CD4-positive, CD25-positive, alpha-beta regulatory T cell (primary cell): ENCODE measurements around the gene AMBP. TPM values are rescaled to one million over a fixed set of nuclear protein-coding genes. Genes with fewer than 3 reads are reported as not detected.

Source experiments
- ATAC-seq, 2 donors: fragments of 150-1000 bp; cut with Tn5 transposase; one replicate each; pipeline ENCODE4 v1.10.0; 2021; ENCODE audit warnings: low read depth in 2 of 2, moderate number of reproducible peaks in 2 of 2, moderate library complexity in 1 of 2
- DNase-seq, 3 donors: peaks; one replicate each; pipeline versions ENCODE4 v3.0.0 to v3.0.0-alpha.2; 2012 to 2022; ENCODE audit warnings: mixed read lengths in 1 of 3
- H3K27ac ChIP-seq: one replicate; pipeline ENCODE4 v1.7.0; 2013; ENCODE audit warnings: mild to moderate bottlenecking, low read length; ENCODE audit not compliant: insufficient read depth, poor library complexity, severe bottlenecking
- H3K27me3 ChIP-seq: one replicate; pipeline ENCODE4 v1.7.0; 2013; ENCODE audit warnings: low read length; ENCODE audit not compliant: control insufficient read depth, insufficient read depth
- H3K36me3 ChIP-seq: one replicate; pipeline ENCODE4 v1.7.0; 2013; ENCODE audit warnings: mild to moderate bottlenecking, low read length, moderate library complexity; ENCODE audit not compliant: control insufficient read depth, insufficient read depth
- H3K4me1 ChIP-seq: 2 replicates; pipeline ENCODE4 v1.7.0; 2013; ENCODE audit warnings: mild to moderate bottlenecking, low read length; ENCODE audit not compliant: insufficient read depth, control insufficient read depth, poor library complexity, severe bottlenecking
- H3K4me3 ChIP-seq: one replicate; pipeline ENCODE4 v1.7.0; 2013; ENCODE audit warnings: low read depth, mild to moderate bottlenecking, low read length, moderate library complexity
- H3K9me3 ChIP-seq, 2 experiments: 1 replicate in 1 of 2; 2 replicates in 1 of 2; pipeline ENCODE4 v1.7.0; 2013; ENCODE audit warnings: low read length in 2 of 2, mild to moderate bottlenecking in 1 of 2, moderate library complexity in 1 of 2; ENCODE audit not compliant: control insufficient read depth in 2 of 2
- H3K27ac Mint-ChIP-seq, 3 donors: one replicate each; pipeline ENCODE4 v1.8.0; 2020 to 2022; ENCODE audit warnings: mild to moderate bottlenecking in 3 of 3, mixed read lengths in 3 of 3, moderate library complexity in 2 of 3
- H3K27me3 Mint-ChIP-seq: one replicate; pipeline ENCODE4 v1.8.0; 2022; ENCODE audit warnings: mild to moderate bottlenecking, mixed read lengths
- H3K36me3 Mint-ChIP-seq: one replicate; pipeline ENCODE4 v1.8.0; 2020; ENCODE audit warnings: mixed read lengths
- H3K4me1 Mint-ChIP-seq, 4 donors: one replicate each; pipeline ENCODE4 v1.8.0; 2020 to 2022; ENCODE audit warnings: mixed read lengths in 4 of 4, mild to moderate bottlenecking in 1 of 4
- H3K4me3 Mint-ChIP-seq, 4 donors: one replicate each; pipeline ENCODE4 v1.8.0; 2020 to 2022; ENCODE audit warnings: mild to moderate bottlenecking in 4 of 4, mixed read lengths in 4 of 4, moderate library complexity in 3 of 4
- H3K9me3 Mint-ChIP-seq, 7 donors: one replicate each; pipeline ENCODE4 v1.8.0; 2020 to 2022; ENCODE audit warnings: mixed read lengths in 7 of 7, mild to moderate bottlenecking in 3 of 7, moderate library complexity in 2 of 7
- polyA plus RNA-seq, 4 donors: library from polyadenylated mRNA; unstranded; fragments of 300-500 nt; fragmentation: Illumina TruSeq; gene quantifications; one replicate each; pipeline ENCODE4 v1.2.3, GENCODE V29; 2021
- total RNA-seq: library from RNA; stranded (reverse); gene quantifications from one replicate; pipeline ENCODE4 v1.2.3, GENCODE V29; 2022

The AMBP gene
- total and polyA plus RNA-seq, 5 donors from 2014 or later: not detected

- DNase-seq: no peak
- ATAC-seq: no peak
- Mint-ChIP-seq H3K27me3 (peaks cover 5% of the 10 kb centered on the region), H3K9me3 (peaks cover 0 to 5% (median 0%) of the 10 kb centered on the region in 7 donors), H3K4me3 (no peak overlapping the region), H3K4me1 (no peaks in the 10 kb centered on the region), H3K27ac (no peak overlapping the region), H3K36me3 (no peaks in the 10 kb centered on the region)
- H3K27me3 ChIP-seq: no peaks in the 10 kb centered on the region
- no peak overlapping the region for H3K27ac ChIP-seq
- no peaks in the 10 kb centered on the region for H3K4me1 ChIP-seq
- H3K4me3 ChIP-seq: no peak overlapping the region
- no peaks in the 10 kb centered on the region for H3K9me3 ChIP-seq
- no peaks in the 10 kb centered on the region for H3K36me3 ChIP-seq
These were observed 47.0 kb downstream of the AMBP start for GRCh38 chr9:114031037-114031630.

- H3K9me3 ChIP-seq: no peaks in the 10 kb centered on the region
- Mint-ChIP-seq H3K27ac (no peak overlapping the region), H3K4me1 (no peaks in the 10 kb centered on the region), H3K9me3 (peaks cover 0 to 9% (median 0%) of the 10 kb centered on the region in 7 donors), H3K27me3 (peaks cover 5% of the 10 kb centered on the region), H3K4me3 (no peak overlapping the region), H3K36me3 (no peaks in the 10 kb centered on the region)
- no peaks in the 10 kb centered on the region for H3K36me3 ChIP-seq
- DNase-seq (no peak), ATAC-seq (no peak)
- H3K27me3 ChIP-seq: no peaks in the 10 kb centered on the region
- H3K4me1 ChIP-seq: no peaks in the 10 kb centered on the region
- no peak overlapping the region for H3K27ac ChIP-seq
- no peak overlapping the region for H3K4me3 ChIP-seq
These were observed 47.7 kb downstream of the AMBP start for GRCh38 chr9:114030364-114030763.

- DNase-seq (no peak), ATAC-seq (no peak)
- H3K4me3 ChIP-seq: no peak overlapping the region
- H3K36me3 Mint-ChIP-seq: no peaks in the 10 kb centered on the region
- no peak overlapping the region for H3K4me3 Mint-ChIP-seq
- H3K4me1 Mint-ChIP-seq: no peaks in the 10 kb centered on the region
- H3K27ac Mint-ChIP-seq: no peak overlapping the region
- H3K9me3 ChIP-seq: peaks cover 0 to 4% of the 10 kb centered on the region in 2 experiments
- peaks cover 0 to 14% (median 2%) of the 10 kb centered on the region in 7 donors for H3K9me3 Mint-ChIP-seq
- H3K27ac ChIP-seq: no peak overlapping the region
- no peaks in the 10 kb centered on the region for H3K4me1 ChIP-seq
- H3K36me3 ChIP-seq: no peaks in the 10 kb centered on the region
- H3K27me3 ChIP-seq: no peaks in the 10 kb centered on the region
- H3K27me3 Mint-ChIP-seq: peaks cover 11% of the 10 kb centered on the region
These were observed 48.6 kb downstream of the AMBP start for GRCh38 chr9:114029311-114030170.

DNA sequence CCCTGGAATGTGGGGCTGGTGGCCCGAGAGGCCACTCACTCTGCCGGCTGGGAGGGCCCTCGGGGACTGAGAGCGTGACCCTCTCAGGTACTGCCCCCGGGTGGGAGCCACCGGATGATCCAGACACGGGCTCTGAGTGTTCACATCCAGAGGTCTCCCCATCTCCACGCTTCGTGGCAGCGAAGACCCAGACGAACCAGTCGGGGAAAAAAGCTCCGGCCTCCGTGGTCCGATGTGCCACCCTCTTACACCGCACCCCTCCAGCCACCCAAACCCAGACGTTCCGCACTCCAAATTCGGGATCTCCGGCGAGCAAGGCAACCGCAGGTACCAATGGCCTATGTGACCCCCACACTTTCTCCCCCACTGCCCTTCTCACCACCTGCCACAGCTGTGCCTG is 49.5 kb downstream of the AMBP start:
- H3K4me1 ChIP-seq: no peaks in the 10 kb centered on the region
- Mint-ChIP-seq H3K27ac (no peak overlapping the region), H3K4me1 (no peaks in the 10 kb centered on the region), H3K4me3 (no peak overlapping the region), H3K27me3 (peaks cover 6% of the 10 kb centered on the region), H3K36me3 (no peaks in the 10 kb centered on the region), H3K9me3 (peaks cover 0 to 20% (median 7%) of the 10 kb centered on the region in 7 donors)
- no peak overlapping the region for H3K4me3 ChIP-seq
- H3K9me3 ChIP-seq: peaks cover 7 to 8% of the 10 kb centered on the region in 2 experiments
- no peak overlapping the region for H3K27ac ChIP-seq
- DNase-seq: no peak
- H3K36me3 ChIP-seq: no peaks in the 10 kb centered on the region
- no peaks in the 10 kb centered on the region for H3K27me3 ChIP-seq
- ATAC-seq: no peak

DNA sequence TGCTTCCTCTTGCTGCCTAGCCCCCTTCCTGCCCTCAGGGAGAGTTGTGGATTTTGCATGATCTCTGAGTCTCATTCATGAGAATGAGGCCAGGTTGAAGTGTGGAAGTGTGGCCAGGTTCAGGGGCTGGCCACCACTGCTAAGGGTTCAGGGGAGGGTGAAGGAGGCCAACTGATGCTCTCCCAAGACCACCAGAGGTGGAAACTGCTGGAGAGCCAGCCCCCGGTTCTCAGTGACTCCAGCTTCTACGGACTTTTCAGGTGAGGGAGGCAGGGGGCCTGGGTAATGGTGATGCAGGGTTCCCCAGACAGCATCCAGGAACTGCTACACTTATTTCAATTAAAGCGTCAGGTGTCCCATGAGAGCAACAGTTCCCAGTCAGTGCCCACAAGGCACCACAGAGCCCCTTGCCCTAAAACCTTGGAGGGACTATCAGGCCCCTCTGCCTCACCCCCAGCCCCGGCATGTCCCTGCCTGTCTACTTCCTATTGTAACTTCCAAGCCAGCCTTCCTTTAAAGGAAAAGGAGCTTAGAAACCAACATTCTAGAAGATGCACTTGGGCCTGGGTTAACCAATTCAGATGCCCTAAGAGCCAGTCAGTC is 50.1 kb downstream of the AMBP start:
- H3K9me3 Mint-ChIP-seq: peaks cover 0 to 24% (median 11%) of the 10 kb centered on the region in 7 donors
- no peaks in the 10 kb centered on the region for H3K27me3 ChIP-seq
- peaks cover 6% of the 10 kb centered on the region for H3K27me3 Mint-ChIP-seq
- DNase-seq (no peak), ATAC-seq (no peak)
- H3K27ac Mint-ChIP-seq: peak overlapping the region in 1 of 3 donors; percentile 56
- no peaks in the 10 kb centered on the region for H3K36me3 Mint-ChIP-seq
- H3K4me1 Mint-ChIP-seq: no peaks in the 10 kb centered on the region
- no peaks in the 10 kb centered on the region for H3K4me1 ChIP-seq
- H3K27ac ChIP-seq: no peak overlapping the region
- peaks cover 8 to 13% of the 10 kb centered on the region in 2 experiments for H3K9me3 ChIP-seq
- H3K4me3 Mint-ChIP-seq: no peak overlapping the region
- no peaks in the 10 kb centered on the region for H3K36me3 ChIP-seq
- no peak overlapping the region for H3K4me3 ChIP-seq

- no peaks in the 10 kb centered on the region for H3K4me1 Mint-ChIP-seq
- Histone ChIP-seq H3K9me3 (peaks cover 8 to 13% of the 10 kb centered on the region in 2 experiments), H3K27me3 (peaks cover 2% of the 10 kb centered on the region), H3K4me3 (no peak overlapping the region), H3K36me3 (no peaks in the 10 kb centered on the region), H3K4me1 (no peaks in the 10 kb centered on the region), H3K27ac (no peak overlapping the region)
- DNase-seq (no peak), ATAC-seq (no peak)
- H3K36me3 Mint-ChIP-seq: no peaks in the 10 kb centered on the region
- peaks cover 0 to 30% (median 11%) of the 10 kb centered on the region in 7 donors for H3K9me3 Mint-ChIP-seq
- no peak overlapping the region for H3K4me3 Mint-ChIP-seq
- peaks cover 6% of the 10 kb centered on the region for H3K27me3 Mint-ChIP-seq
- no peak overlapping the region for H3K27ac Mint-ChIP-seq
These were observed 50.8 kb downstream of the AMBP start for GRCh38 chr9:114027159-114027862.

DNA sequence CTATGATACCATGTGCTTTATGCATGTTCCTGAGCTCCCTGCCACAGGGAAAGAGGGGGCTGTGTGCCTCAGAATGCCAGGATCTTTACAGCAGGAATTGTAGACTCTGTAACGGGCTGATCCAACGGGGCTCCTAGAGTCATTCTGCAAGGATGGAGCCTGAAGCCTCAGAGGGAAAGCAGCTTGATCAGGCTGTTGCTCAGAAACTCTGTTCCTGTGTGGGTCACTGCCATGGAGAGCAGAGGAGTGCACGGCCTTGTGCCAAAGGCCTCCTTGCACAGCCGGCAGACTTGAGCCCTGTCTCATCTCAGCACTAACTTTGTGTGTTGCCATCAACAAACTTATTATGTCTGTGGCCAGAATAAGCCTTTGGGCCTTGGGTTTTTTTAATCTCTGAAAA is 51.8 kb downstream of the AMBP start:
- H3K27ac Mint-ChIP-seq: no peak overlapping the region

More for the DNA sequence above, 51.8 kb downstream of the AMBP start:
- peaks cover 0 to 30% (median 11%) of the 10 kb centered on the region in 7 donors for H3K9me3 Mint-ChIP-seq
- no peak for DNase-seq
- H3K27me3 Mint-ChIP-seq: peaks cover 6% of the 10 kb centered on the region
- Histone ChIP-seq H3K4me1 (no peaks in the 10 kb centered on the region), H3K4me3 (no peak overlapping the region), H3K9me3 (peaks cover 8 to 13% of the 10 kb centered on the region in 2 experiments), H3K36me3 (no peaks in the 10 kb centered on the region), H3K27ac (no peak overlapping the region), H3K27me3 (peaks cover 2% of the 10 kb centered on the region)
- H3K4me3 Mint-ChIP-seq: no peak overlapping the region
- H3K4me1 Mint-ChIP-seq: no peaks in the 10 kb centered on the region
- H3K36me3 Mint-ChIP-seq: no peaks in the 10 kb centered on the region
- no peak for ATAC-seq
